SK-N-MC (cell line): ENCODE measurements around the gene TRIM62.
A peak's percentile ranks its signal among the peaks of the same experiment; 100 is the strongest.
"Not testable (repeated sequence)": the region's sequence is repeated elsewhere in the genome, so short reads cannot be mapped to it uniquely, and the experiment has no call there.

ENCODE experiments used
- DNase-seq: peaks from one replicate; pipeline ENCODE4 v3.0.0-alpha.2; 2011; ENCODE audit warnings: low read depth, low spot score
- H3K27ac ChIP-seq: fragments of 200-600 bp; sonication (generic); 2 replicates; pipeline ENCODE4 v1.5.1; 2016; ENCODE audit warnings: mixed run types
- H3K36me3 ChIP-seq: fragments of 200-600 bp; sonication (generic); 2 replicates; pipeline ENCODE4 v1.6.1; 2017; ENCODE audit warnings: antibody characterized with exemption, low read length, mixed read lengths; ENCODE audit not compliant: insufficient read depth
- H3K4me3 ChIP-seq: fragments of 200-600 bp; sonication (generic); 2 replicates; pipeline ENCODE4 v1.5.1; 2016
- H3K9ac ChIP-seq: fragments of 200-600 bp; sonication (generic); 2 replicates; pipeline ENCODE4 v1.8.0; 2017; ENCODE audit warnings: mixed run types, mixed read lengths; ENCODE audit not compliant: insufficient read length
- H3K9me3 ChIP-seq: fragments of 200-600 bp; sonication (generic); 2 replicates; pipeline ENCODE4 v1.6.1; 2017; ENCODE audit warnings: low read depth, mild to moderate bottlenecking, antibody characterized with exemption, low read length, moderate library complexity, mixed read lengths
- EZH2 ChIP-seq: fragments of 200-600 bp; sonication (generic); IDR thresholded peaks from one replicate; pipeline ENCODE4 v1.6.1; 2017; ENCODE audit warnings: antibody characterized with exemption
- FOXP2 ChIP-seq: optimal IDR thresholded peaks from 2 replicates; pipeline ENCODE3; 2011; ENCODE audit warnings: mild to moderate bottlenecking, moderate library complexity; ENCODE audit not compliant: insufficient read depth; ENCODE audit errors: extremely low read length, control extremely low read depth
- POLR2AphosphoS5 ChIP-seq: IDR thresholded peaks from 2 replicates; pipeline ENCODE4 v1.6.1; 2012; ENCODE audit warnings: mild to moderate bottlenecking, low read depth, low read length, borderline replicate concordance

TRIM62 gene

DNA sequence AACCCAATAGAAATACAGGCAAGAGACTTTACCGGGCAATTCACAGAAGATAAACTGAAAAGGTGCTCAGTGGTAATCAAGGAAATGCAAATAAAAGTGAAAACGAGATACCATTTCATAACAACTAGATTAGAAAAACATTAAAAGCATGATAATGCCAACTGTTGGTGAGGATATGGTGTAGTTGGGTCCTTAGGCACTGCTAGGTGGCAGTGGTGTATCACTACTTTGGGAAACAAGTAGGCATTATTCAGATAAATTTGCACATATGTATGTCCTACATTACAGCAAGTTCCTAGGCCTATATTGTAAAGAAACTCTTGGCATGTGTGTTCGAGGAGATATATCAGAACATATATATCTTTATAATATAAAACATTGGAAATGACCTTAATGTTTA lies 69.9 kb downstream of the TRIM62 start:
- Histone ChIP-seq H3K4me3 (no peak overlapping the region), H3K36me3 (no peaks in the 10 kb centered on the region), H3K9me3 (no peaks in the 10 kb centered on the region), H3K27ac (no peak overlapping the region), H3K9ac (no peak overlapping the region)
- no peak for TF ChIP-seq EZH2
- TF ChIP-seq POLR2AphosphoS5 = no peak
- DNase-seq = no peak

DNA sequence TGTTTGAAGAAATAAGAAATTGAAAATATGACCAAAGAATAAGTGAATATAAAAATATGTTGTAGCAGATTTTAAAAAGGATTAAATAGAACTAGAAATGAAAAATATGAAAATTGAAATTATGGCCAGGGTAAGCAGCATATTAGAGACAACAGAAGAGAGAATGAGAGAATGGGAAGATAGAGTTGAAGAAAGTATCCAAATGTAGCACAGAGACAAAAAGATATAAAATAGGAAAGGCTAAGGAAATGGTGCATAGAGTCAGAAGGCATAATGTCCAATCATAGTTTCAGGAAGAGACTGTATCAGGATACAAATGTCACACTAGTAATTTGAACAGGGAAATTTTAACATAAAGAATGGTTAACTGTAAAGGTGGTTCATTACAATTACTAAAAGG lies 71.4 kb downstream of the TRIM62 start:
- no peaks in the 10 kb centered on the region for H3K9me3 ChIP-seq
- DNase-seq = no peak
- no peak overlapping the region for H3K27ac ChIP-seq
- no peak for TF ChIP-seq FOXP2
- TF ChIP-seq POLR2AphosphoS5 = no peak
- no peak for TF ChIP-seq EZH2
- no peaks in the 10 kb centered on the region for H3K36me3 ChIP-seq
- H3K9ac ChIP-seq = no peak overlapping the region
- H3K4me3 ChIP-seq = no peak overlapping the region

GRCh38 chr1:33100119-33100415 lies 81.8 kb downstream of the TRIM62 start:
- not testable (repeated sequence) for H3K4me3 ChIP-seq, H3K9ac ChIP-seq
- 0 out of 2 replicates have a peak overlapping the region, but pooled peaks have one; percentile 16 for H3K27ac ChIP-seq

GRCh38 chr1:33099290-33100118 lies 82.3 kb downstream of the TRIM62 start:
- Histone ChIP-seq H3K36me3 (no peaks in the 10 kb centered on the region), H3K27ac (0 out of 2 replicates have a peak overlapping the region, but pooled peaks have one; percentile 16), H3K9ac (no peak overlapping the region), H3K4me3 (no peak overlapping the region), H3K9me3 (no peaks in the 10 kb centered on the region)
- peak; percentile 67 for DNase-seq
- TF ChIP-seq POLR2AphosphoS5 (peak; percentile 39; the same call in 1 of the 2 replicates), FOXP2 (no peak)

More at GRCh38 chr1:33100119-33100415, 81.8 kb downstream of the TRIM62 start:
- not testable (repeated sequence) for H3K9me3 ChIP-seq, DNase-seq, H3K36me3 ChIP-seq

- no peak overlapping the region for H3K9ac ChIP-seq
- DNase-seq = no peak
- no peaks in the 10 kb centered on the region for H3K9me3 ChIP-seq
- H3K36me3 ChIP-seq = no peaks in the 10 kb centered on the region
- H3K4me3 ChIP-seq = no peak overlapping the region
- H3K27ac ChIP-seq = no peak overlapping the region
- TF ChIP-seq POLR2AphosphoS5 (no peak), EZH2 (no peak), FOXP2 (no peak)
Observed at GRCh38 chr1:33098371-33098770, 83.5 kb downstream of the TRIM62 start.

DNA sequence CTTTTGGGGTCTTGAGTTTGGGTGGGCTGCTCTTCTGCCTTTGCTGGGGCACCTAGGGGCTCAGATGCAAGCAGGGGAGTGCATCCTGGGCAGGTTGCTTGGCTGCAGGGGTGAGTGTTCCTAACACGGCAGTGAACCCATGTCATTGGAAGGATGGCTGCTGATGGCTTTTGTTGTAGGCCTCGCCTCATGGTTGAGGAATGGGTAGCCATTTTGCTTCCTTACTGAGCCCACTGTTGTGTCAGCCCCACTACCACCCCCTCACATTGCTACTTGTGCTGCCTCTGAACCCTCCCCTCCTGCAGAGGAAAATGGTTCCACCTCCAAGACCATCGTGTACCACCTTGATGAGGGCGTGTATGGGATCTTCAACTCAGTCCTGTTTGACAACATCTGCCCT lies 84.1 kb downstream of the TRIM62 start:
- TF ChIP-seq EZH2 (no peak), POLR2AphosphoS5 (no peak), FOXP2 (no peak)
- Histone ChIP-seq H3K4me3 (no peak overlapping the region), H3K9me3 (no peaks in the 10 kb centered on the region), H3K27ac (no peak overlapping the region), H3K36me3 (no peaks in the 10 kb centered on the region), H3K9ac (no peak overlapping the region)
- no peak for DNase-seq

- Histone ChIP-seq H3K9me3 (no peaks in the 10 kb centered on the region), H3K4me3 (no peak overlapping the region), H3K36me3 (no peaks in the 10 kb centered on the region), H3K9ac (no peak overlapping the region), H3K27ac (no peak overlapping the region)
- no peak for DNase-seq
- no peak for TF ChIP-seq FOXP2
- TF ChIP-seq POLR2AphosphoS5 = no peak
- TF ChIP-seq EZH2 = no peak
Observed at GRCh38 chr1:33097137-33097611, 84.7 kb downstream of the TRIM62 start.

GRCh38 chr1:33096363-33097005 lies 85.4 kb downstream of the TRIM62 start:
- Histone ChIP-seq H3K4me3 (no peak overlapping the region), H3K9me3 (no peaks in the 10 kb centered on the region), H3K27ac (no peak overlapping the region), H3K9ac (no peak overlapping the region), H3K36me3 (no peaks in the 10 kb centered on the region)
- TF ChIP-seq POLR2AphosphoS5 = no peak
- no peak for TF ChIP-seq EZH2
- no peak for TF ChIP-seq FOXP2
- DNase-seq = no peak
